GM18498 (cell line): ENCODE data around the gene SCAMP1.
"Not testable (repeated sequence)": the region's sequence is repeated elsewhere in the genome, so short reads cannot be mapped to it uniquely, and the experiment has no call there.

ENCODE experiments used
- ATAC-seq: cut with Tn5 transposase; IDR thresholded peaks from one replicate; pipeline ENCODE4 v1.9.1; 2021; ENCODE audit warnings: mild to moderate bottlenecking, moderate library complexity; ENCODE audit not compliant: unreplicated experiment

The SCAMP1 gene

DNA sequence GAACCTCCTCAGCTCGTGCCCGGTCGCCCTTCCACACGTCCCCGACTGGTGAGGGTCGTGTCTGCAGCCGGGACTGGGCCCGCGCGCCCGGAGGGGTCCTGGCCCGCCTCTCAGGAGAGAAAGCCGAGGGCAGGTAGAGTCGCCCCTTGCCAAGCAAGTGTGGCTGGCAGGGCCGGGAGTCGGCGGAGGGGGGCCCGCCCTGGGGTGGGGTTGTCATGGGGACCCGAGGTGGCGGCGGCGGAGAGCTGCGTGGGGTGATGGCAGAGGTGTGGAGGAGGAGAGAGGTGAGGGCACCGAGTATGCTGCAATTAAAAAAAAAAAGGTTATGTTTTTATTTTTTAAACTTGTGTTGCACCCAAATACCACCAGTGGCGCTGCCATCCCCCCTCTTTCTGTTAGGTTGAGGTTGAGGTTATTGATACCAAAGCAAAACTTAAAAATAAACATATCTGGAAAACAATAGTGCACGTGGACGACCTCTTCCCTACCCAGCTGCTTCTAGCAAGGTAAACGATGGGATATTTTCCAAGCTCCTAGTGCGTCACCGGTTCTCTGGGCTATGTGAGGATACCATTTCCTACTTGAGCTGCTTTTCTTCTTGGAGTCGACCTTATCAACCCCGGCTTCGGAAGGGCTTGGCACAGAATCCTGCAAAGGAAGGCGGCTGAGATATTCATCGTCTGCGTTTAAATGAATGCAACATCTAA is 660 bp downstream of the SCAMP1 start:
- peak; percentile 44 for ATAC-seq

DNA sequence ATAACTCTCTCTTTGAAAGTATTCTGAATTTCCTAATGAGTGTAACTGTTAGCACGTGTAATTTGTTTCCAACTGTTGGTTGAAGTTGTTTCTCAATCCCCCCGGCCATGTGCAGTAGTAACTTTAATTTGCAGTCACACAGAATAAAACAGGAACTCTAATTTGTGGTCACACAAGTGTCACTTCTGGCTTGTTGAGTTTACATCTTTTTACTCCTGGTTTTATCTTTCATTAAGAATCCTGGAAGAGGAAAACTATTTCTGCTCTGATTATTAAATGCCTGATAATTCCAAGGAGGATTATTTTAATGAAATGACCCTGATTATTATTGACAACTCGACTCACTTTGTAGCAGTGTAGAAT is 1.2 kb downstream of the SCAMP1 start:
- ATAC-seq: no peak

DNA sequence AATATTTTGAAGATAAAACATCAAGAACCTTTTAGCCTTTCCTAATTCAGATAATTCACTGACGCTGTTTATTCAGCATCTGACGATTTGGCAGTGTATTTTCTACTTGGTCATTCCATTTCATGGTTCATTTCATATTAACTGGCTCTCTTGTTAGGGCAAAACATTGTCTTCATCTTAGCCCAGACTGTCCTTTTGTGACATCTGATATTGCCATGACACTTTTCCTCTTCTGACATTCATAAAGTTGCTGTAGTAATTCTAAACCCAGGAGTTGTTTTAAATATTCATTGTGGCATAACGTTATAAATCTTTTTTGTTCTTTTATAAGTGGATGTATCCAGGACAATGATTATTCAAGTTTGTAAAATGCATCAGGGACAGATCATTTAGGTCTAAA is 1.8 kb downstream of the SCAMP1 start:
- ATAC-seq: no peak

DNA sequence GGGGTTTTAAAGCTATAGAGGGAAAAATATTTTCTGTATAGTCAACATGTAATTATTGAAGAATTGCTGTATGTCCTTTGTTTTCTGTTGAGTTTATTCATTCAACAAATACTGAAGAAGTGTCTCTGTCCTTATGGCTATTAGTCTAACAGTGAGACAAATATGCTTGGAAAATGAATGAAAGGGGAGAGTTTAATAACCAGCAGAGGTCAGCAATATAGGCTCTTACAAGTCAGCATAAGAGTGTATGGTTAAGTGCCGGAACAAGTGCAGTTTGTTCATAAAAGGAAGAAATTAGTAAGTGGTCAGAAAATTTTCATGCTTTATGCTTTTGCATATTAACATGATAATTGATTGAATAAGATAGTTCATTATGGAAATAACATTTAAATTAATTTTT is 3.6 kb downstream of the SCAMP1 start:
- no peak for ATAC-seq

DNA sequence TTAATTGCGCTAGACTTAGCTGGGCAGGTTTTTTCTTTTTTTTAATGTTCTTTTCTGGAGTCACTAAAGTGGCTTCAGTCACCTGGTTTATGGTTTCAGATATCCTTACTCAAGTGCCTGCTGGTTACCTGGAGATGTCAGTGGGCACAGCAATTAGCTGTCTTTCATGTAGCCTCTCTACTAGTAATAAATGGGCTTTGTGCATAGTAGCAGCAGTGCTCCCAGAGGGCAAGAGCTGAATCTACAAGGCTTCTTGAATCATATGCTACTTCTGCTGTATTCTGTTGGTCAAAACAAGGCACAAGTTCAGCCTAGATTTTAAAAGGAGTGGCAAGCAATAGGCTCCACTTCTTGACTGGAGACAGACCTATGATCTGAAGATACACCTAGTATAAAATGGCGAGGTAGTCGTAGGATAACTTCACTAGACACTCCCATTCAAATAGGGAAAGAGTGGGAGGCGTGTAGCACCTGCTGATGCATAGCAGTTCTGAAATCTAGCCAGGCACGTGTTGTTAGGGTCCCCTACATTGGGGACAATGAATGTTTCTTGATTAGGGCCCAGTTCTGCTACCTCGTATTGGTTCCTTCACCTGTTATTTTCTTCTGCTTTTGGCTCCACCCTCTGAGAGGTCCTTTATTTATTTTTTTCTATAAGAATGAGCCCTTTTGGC is 7.0 kb downstream of the SCAMP1 start:
- no peak for ATAC-seq

DNA sequence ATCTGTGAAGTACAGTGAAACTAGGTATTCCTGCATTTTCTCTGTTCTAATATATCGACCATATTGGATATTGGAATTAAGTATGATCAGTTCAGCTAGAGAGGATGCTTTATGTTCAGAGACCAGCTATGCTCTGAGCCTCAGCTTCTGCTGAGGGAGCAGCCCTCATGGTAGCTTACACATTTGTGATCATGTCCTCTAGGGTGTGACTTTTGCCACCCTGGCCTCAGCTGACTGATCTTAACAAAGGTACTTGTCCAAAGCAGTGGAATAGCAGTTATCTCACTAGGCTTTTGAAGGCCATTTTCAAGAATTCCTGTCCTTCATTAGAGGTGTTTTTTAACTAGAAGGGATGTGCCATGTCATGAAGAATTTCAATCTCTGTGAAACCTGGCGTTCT is 9.3 kb downstream of the SCAMP1 start:
- ATAC-seq: no peak

DNA sequence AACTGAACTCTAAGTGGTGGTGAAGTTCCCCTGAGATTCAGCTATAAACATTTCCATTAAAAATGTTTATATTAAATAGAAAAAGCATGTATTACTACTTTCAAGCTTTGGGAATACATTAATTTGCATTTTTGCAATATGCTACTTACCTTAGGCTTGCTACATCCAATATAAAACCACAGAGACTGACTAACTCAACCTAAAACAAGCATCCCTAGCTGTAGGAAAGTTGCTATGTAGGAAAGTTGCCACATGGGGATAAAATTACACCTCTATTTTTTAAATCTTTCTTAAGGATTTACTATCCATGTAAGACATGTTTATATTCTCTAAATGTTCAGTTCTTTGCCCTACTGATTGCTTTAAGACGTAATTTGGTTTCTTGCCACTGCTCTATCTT is 12.8 kb downstream of the SCAMP1 start:
- ATAC-seq: no peak

DNA sequence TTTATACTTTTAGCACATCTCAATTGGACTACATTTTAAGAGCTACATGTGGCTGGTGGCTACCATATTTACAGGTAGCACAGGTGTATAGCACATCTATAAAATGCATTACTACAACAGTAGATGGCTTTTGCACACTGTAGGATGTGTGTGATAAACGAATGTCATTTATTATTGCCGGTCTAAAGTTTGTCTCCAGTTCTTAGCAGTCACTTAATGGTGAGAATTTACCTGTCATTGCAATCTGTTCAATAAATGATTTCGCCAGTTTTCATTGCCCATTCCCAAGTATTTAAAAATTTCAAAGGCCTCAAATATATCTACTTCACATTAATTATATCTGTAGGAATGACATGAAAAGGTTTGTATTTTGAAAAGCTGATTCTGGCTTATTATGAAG is 15.9 kb downstream of the SCAMP1 start:
- ATAC-seq: no peak

DNA sequence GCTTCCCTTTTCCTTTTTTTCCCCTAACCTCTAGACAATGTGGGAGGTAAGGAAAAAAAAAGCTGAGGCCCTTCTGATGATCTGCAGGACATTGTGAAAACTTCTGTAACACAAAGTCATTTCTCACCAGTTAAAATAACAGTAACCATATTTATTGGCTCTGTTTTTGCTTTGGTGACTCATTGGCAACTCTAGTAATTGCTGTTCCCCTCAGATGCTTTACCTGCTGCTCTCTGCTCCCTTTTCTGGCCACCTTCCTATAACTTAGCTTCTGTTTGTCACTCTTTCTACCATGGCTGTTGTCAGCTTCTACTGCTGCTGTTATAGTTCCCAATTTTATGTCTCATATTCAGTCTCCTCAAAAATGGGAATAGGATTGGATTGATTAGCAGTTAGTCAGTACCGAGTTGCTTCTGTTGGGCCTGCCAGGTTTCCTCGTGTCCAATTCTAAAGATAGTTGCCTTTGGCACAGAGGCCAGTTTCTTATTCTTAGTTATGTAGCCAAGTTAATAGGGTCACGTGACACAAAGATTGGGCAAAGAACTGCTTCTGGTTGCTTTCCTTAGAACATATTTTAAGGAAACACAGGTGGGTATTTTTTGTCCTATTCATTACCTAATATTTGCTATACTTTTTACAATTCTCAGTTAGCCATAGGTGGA is 16.8 kb downstream of the SCAMP1 start:
- ATAC-seq: no peak

DNA sequence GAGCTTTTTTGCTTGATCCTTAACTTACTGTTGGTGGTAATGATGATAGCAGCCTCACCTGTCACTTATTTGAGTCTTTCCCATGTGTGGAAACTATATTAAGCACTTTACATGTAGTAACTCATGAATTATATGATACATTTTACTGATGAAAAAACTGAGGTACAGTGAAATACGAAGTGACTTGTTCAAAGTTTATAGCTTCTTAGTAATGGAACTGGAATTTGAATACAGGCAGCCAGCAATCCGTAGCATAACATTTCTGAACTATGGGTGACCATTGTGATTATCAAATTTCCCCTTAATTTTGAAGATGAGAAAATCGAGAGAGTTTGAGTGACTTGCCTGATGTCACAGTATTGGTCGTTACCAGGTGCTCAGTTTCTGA is 17.3 kb downstream of the SCAMP1 start:
- no peak for ATAC-seq

DNA sequence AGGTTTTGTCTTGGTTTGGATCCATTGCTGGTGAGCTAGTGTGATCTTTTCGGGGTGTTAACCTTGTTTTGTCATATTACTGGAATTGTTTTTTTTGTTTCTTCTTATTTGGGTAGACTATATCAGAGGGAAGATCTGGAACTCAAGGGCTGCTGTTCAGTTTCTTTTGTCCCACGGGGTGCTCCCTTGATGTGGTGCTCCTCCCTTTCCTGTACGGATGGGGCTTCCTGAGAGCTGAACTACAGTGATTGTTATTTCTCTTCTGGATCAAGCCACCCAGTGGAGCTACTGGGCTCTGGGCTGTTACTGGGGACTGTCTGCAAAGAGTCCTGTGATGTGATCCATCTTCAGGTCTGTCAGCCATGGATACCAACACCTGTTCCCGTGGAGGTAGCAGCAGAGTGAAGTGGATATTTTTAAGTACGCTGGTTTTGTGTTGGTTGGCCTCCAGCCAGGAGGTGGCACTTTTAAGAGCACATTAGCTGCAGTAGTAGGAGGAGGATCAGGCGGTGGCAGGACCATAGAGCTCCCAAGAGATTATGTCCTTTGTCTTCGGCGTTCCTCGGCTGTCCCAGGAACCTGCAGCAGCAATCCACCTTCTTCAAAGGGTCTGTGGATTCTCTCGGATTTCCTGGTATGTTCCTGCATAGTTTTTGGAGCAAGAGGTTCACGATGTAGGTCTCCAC is 27.2 kb downstream of the SCAMP1 start:
- no peak for ATAC-seq

DNA sequence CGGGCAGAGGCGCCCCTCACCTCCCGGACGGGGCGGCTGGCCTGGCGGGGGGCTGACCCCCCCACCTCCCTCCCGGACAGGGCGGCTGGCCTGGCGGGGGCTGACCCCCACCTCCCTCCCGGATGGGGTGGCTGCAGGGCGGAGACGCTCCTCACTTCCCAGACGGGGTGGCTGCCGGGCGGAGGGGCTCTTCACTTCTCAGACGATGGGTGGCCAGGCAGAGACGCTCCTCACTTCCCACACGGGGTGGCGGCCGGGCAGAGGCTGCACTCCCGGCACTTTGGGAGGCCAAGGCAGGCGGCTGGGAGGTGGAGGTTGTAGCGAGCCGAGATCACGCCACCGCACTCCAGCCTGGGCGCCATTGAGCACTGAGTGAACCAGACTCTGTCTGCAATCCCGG is 30.9 kb downstream of the SCAMP1 start:
- ATAC-seq: not testable (repeated sequence)

DNA sequence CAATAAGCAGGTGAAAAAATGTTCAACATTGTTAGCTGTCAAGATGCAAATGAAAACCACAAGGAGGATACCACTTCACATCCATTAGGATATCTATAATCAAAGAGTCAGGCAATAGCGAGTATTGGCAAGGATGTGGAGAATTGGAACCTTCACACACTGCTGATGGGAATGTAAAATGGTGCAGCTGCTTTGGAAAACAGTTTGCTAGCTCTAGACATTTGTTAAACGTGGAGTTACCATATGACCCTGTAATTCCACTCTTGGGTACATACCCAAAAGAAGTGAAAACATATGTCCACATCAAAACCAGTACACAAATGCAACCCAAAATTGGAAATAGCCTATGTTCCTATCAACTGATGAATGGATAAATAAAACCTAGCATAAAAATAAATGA is 37.4 kb downstream of the SCAMP1 start:
- no peak for ATAC-seq

DNA sequence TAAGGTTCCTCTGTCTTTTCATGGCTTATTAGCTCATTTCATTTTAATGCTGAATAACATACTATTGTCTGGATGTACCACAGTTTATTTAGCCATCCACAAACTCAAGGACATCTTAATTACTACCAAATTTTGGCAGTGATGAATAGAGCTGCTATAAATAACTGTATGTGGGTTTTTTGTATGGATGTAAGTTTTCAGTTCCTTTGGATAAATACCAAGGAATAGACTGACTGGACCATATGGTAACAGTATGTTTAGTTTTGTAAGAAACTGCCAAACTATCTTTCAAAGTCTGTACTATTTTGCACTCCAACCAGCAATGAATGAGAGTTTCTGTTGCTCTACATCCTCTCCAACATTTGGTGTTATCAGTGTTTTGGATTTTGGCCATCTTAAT is 38.7 kb downstream of the SCAMP1 start:
- ATAC-seq: no peak

DNA sequence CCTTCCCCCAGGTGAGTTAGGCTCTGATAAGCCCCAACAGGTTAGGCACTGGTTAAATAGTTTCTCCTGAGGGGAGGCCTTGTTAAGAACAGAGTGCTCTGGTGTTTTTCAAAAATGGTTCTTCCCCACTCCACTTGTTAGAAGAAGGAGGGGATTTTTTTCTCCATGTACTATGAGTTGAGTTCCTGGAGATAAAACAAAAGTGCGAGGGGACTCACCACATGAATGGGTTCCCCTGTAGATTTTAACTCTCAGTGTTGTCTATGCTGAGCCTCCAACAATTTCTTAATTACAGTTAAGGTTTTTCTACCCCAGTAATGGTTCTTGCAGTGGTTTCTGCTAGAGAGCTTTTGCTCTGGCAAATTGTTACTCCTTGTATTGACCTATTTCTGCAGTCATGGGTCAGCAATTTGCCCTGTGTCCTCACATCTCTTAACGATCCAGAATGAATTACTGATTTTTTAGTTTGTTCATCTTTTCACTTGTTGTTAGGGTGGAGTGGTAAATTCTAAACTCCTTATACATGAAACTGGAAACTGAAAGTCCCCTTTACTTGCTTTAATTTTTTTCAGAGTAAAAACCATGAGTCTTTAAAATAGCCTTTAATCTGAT is 44.4 kb downstream of the SCAMP1 start:
- peak; percentile 42 for ATAC-seq

DNA sequence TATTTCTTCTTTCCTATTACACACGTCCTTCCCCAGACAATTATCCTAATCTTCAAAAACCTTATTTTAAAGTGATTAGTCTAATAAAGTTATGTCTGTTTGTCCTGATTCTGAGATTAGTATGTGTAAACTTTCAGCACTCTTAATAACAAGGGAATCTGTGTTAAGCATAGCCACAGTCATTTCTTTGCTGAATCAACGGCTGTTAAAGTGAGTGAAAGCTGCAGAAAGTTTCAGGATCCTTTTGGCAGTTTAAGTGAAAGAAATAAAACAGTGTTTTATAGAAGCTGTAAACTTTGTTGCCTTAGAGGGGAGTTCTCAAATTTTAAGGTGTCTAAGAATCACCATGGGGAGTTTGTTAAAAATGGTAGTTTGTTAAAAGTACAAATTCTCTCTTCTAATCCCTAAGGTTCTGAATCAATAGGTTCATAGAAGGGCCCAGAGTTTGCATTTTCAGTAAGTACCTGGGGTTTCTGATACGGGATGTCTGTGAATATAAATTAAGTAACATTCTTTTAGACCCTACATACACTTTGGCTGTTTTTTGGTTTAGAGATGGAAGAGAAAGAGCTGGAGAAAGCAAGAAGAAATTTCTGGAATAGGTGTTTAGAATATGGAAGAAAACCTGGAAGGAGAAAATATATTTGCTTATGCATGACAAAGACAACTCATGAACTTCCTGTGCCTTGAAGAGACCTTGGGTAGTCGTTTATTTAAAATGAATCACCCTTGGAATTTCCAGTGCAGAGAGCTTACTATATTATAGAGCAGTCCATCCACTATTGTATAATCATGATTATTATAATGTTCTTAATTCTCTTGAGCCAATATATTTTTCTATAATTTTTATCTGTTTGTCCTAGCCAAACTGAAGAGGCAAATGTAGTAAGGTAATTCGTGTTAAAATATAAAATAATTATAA is 45.7 kb downstream of the SCAMP1 start:
- peak; percentile 54 for ATAC-seq

DNA sequence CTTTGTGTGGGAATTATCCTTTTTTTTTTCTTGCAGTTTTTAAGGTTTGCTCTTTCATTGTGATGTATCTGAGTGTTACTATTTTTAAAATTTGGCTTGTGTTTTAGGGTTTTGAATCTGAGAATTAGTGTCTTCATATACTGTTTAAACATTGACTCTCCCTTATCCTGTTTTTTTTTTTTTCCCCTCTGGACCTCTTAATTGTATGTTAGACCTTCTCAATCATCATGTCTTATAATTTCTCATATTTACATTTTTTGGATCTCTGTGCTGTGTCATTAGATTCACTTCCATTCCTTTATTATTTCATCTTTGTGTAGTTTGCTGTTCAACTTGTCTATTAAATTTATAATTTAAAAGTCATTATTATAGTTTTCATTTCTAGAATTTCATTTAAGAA is 47.0 kb downstream of the SCAMP1 start:
- no peak for ATAC-seq

DNA sequence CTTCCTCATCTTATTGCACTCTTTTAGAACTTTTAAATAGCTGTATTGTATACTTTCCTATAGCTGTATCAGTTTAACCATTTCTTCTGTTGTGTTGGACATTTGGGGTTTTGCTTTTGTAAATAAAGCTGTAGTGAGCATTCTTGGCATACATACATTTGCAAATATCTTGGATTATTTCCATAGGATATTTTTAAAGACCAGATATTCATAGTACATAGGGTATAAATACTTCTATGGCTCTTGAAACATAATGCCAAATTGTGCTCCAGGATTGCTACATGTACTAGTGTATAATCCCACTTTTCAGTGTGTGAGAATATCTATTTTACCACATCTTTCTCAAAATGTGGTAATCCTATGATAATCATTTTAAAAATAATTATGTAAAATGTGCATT is 51.2 kb downstream of the SCAMP1 start:
- no peak for ATAC-seq

DNA sequence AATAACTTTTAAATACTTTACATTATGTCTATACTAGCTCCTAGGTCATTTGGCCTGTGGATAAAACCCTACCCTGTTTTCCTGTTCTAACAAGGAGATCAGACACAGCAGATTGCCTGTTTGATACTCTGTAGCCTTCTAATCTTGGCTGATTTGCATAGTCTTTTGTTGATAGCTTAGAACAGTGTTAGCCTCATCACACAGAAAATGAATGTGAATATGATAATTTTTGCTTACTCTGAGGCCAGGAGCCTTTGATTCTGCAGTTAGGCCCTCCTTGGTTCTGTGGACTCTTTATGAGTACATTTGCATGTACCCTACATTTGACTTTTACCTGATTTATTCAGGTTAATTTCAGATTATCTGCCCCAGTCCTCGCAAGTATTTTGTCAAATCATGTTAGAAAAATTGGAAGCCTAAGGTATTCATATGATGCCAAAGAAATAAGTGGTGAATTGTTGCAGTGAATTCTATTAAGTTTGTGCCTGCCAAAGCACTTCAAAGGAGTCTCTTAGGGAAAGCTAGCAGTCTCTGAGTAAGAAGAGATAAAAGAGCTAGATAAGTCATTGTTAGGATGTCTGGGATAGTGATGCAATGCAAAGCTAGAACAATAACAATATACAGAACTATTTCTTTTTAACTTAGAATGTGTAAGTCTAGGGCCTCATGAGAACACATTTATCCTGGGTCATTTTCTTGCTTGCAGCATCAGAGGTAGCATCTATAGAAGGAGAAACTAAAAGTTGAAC is 56.4 kb downstream of the SCAMP1 start:
- no peak for ATAC-seq

DNA sequence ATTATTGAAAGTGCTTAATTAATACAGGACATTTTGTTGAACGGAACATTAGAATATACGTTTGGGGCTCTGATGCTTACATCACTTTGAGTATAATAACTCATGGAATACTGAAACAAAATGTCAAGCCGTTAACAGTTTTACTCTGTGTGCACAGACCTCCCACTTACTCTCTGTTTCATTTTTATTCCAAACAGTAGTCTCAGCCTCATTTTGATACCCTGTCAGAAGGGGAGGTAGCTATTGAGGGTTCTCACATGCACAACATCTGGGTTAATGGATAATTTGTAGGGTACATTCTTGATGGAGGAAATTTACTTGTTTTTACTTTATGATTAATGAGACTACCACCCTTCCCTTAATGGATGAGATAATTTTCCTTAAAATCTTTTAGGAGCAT is 59.0 kb downstream of the SCAMP1 start:
- no peak for ATAC-seq
